ENCODE measurements around the gene TBC1D23. TPM values are rescaled to one million over a fixed set of nuclear protein-coding genes. Genes with fewer than 3 reads are reported as not detected.

Gene TBC1D23
- polyA plus RNA-seq, 1 of the 3 experiments (the other 2 are of a cell fraction): 6.7 TPM

DNA sequence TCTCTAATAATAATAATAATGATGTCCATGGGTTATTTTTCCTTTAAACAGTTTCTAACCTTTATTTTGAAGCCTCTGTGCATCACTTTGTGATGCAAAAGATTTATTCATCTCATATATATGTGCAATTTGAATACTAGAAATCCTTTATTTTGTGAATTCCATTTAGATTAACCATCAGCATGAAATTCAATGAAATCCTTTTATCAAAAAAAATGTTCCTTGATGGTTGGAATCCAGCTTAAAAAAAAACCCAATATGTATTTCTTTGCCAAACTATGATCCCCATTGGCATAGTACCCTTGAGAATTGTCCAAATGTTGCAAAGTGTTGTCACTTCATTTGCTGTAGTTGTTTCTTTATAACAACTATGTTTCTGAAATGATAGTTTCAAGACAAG is 7.4 kb downstream of the TBC1D23 start:
- DNase-seq: no peak

DNA sequence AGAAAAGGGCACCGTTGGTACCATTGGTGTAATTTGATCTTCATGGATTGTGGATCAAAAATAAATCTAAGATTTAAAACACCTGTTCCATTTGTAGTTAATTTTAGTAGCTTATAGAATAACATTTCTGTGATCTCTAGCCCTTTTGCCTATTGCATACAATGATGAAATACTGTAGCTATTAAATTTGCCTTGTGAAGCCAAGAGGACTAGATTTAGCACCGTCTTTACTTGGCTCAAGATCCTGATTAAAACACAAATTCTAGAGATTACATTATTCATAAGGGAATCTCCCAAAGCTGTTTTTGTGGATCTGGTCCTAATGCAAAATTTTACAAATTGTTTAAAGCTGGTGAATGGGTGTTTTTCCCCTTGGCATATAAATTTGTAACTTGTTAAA is 8.2 kb downstream of the TBC1D23 start:
- Histone ChIP-seq H3K4me3 (ENCODE audit: low read depth in 2 of 2, low read length in 1 of 2) (no peak overlapping the region), H3K4me1 (ENCODE audit: control insufficient read depth in 1 of 2, insufficient read depth in 2 of 2, low read depth in 1 of 2, low read length in 1 of 2) (peaks cover 0 to 31% of the 10 kb centered on the region in 2 experiments; a peak in 3 of 4 replicates)
- CTCF ChIA-PET: interaction anchor here (0.8 to 1.3 kb wide), 3 partner anchors 8 to 195 kb away, joined by 3 to 6 read pairs (median 3); partner anchors contain the start of gene TBC1D23

More for the DNA sequence above, 7.4 kb downstream of the TBC1D23 start:
- H4K20me1 ChIP-seq (ENCODE audit: insufficient read depth): peaks cover 14% of the 10 kb centered on the region; the same call in 1 of the 2 replicates
- H3K9me2 ChIP-seq: no peaks in the 10 kb centered on the region
- H3K9me3 ChIP-seq: no peaks in the 10 kb centered on the region
- H3K4me2 ChIP-seq: peak overlapping the region; percentile 42; the same call in 1 of the 2 replicates
- no peaks in the 10 kb centered on the region for H3K27me3 ChIP-seq (ENCODE audit: insufficient read depth)
- ChIA-PET POLR2A (no interaction called here), CTCF (interaction anchor here (1.3 kb wide), 1 partner anchor 436 kb away, joined by 3 read pairs; no protein-coding TSS in a partner anchor)
- H3K4me3 ChIP-seq (ENCODE audit: low read depth in 2 of 2, low read length in 1 of 2): no peak overlapping the region
- H3K9ac ChIP-seq: 0 out of 2 replicates have a peak overlapping the region, but pooled peaks have one; percentile 3
- H2AFZ ChIP-seq (ENCODE audit: low read depth): no peak overlapping the region
- peaks cover 24% of the 10 kb centered on the region for H3F3A ChIP-seq (replicated peaks; ENCODE audit: insufficient read depth)
- TF ChIP-seq NFIC (IDR thresholded peaks at IDR 0.05; ENCODE audit: borderline replicate concordance): 0 out of 2 replicates have a peak, but pooled peaks have one; percentile 19
- no peak for TF ChIP-seq RAD21 (IDR thresholded peaks at IDR 0.05; ENCODE audit: low read length)
- H3K36me3 ChIP-seq (replicated peaks in 1 of 2; ENCODE audit: control insufficient read depth in 1 of 2, insufficient read depth in 2 of 2, low read length in 1 of 2): no peaks in the 10 kb centered on the region
- peak overlapping the region in 1 of 2 experiments; percentile 66; a peak in 2 of 4 replicates for H3K27ac ChIP-seq (ENCODE audit: low read depth in 2 of 2, low read length in 1 of 2)
- H3K4me1 ChIP-seq (ENCODE audit: control insufficient read depth in 1 of 2, insufficient read depth in 2 of 2, low read depth in 1 of 2, low read length in 1 of 2): peaks cover 0 to 31% of the 10 kb centered on the region in 2 experiments; a peak in 3 of 4 replicates
- peaks cover 88% of the 10 kb centered on the region for H3K79me2 ChIP-seq (ENCODE audit: insufficient read depth)

More for the DNA sequence above, 8.2 kb downstream of the TBC1D23 start:
- Histone ChIP-seq H2AFZ (ENCODE audit: low read depth) (no peak overlapping the region), H3K9me3 (no peaks in the 10 kb centered on the region), H3K4me2 (0 out of 2 replicates have a peak overlapping the region, but pooled peaks have one; percentile 31), H3K9ac (peak overlapping the region; percentile 23; the same call in 1 of the 2 replicates), H4K20me1 (ENCODE audit: insufficient read depth) (peaks cover 14% of the 10 kb centered on the region; the same call in 1 of the 2 replicates), H3K36me3 (replicated peaks in 1 of 2; ENCODE audit: control insufficient read depth in 1 of 2, insufficient read depth in 2 of 2, low read length in 1 of 2) (no peaks in the 10 kb centered on the region), H3K27me3 (ENCODE audit: insufficient read depth) (no peaks in the 10 kb centered on the region), H3K9me2 (no peaks in the 10 kb centered on the region), H3F3A (replicated peaks; ENCODE audit: insufficient read depth) (peaks cover 24% of the 10 kb centered on the region), H3K79me2 (ENCODE audit: insufficient read depth) (peaks cover 86% of the 10 kb centered on the region), H3K27ac (ENCODE audit: low read depth in 2 of 2, low read length in 1 of 2) (peak overlapping the region in 1 of 2 experiments; percentile 66; a peak in 3 of 4 replicates)
- WGBS (ENCODE audit: low lambda C conversion rate): 45% methylated on average over 2 of the region's 2 CpGs
- POLR2A ChIA-PET: no interaction called here
- TF ChIP-seq, protein P1, sequence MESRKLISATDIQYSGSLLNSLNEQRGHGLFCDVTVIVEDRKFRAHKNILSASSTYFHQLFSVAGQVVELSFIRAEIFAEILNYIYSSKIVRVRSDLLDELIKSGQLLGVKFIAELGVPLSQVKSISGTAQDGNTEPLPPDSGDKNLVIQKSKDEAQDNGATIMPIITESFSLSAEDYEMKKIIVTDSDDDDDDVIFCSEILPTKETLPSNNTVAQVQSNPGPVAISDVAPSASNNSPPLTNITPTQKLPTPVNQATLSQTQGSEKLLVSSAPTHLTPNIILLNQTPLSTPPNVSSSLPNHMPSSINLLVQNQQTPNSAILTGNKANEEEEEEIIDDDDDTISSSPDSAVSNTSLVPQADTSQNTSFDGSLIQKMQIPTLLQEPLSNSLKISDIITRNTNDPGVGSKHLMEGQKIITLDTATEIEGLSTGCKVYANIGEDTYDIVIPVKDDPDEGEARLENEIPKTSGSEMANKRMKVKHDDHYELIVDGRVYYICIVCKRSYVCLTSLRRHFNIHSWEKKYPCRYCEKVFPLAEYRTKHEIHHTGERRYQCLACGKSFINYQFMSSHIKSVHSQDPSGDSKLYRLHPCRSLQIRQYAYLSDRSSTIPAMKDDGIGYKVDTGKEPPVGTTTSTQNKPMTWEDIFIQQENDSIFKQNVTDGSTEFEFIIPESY (IDR thresholded peaks at IDR 0.05; ENCODE audit: borderline replicate concordance, low read depth): no peak
- TF ChIP-seq RAD21 (IDR thresholded peaks at IDR 0.05; ENCODE audit: low read length): no peak
- TF ChIP-seq TCF12 (IDR thresholded peaks at IDR 0.05): 0 out of 2 replicates have a peak, but pooled peaks have one; percentile 5
- no peak for TF ChIP-seq GABPA (IDR thresholded peaks at IDR 0.05; ENCODE audit: low read depth)
- no peak for TF ChIP-seq SIN3A (IDR thresholded peaks at IDR 0.05; ENCODE audit: borderline replicate concordance, low read depth, low read length)
- no peak for TF ChIP-seq RXRA (IDR thresholded peaks at IDR 0.05; ENCODE audit: borderline replicate concordance, low read depth)
- no peak for TF ChIP-seq RFX5 (IDR thresholded peaks at IDR 0.05; ENCODE audit: low read length)
- TF ChIP-seq, protein P2, sequence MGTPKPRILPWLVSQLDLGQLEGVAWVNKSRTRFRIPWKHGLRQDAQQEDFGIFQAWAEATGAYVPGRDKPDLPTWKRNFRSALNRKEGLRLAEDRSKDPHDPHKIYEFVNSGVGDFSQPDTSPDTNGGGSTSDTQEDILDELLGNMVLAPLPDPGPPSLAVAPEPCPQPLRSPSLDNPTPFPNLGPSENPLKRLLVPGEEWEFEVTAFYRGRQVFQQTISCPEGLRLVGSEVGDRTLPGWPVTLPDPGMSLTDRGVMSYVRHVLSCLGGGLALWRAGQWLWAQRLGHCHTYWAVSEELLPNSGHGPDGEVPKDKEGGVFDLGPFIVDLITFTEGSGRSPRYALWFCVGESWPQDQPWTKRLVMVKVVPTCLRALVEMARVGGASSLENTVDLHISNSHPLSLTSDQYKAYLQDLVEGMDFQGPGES (IDR thresholded peaks at IDR 0.05; ENCODE audit: low read depth, low read length): no peak
- DNase-seq: no peak
